NCI-H2227 (cell line): ENCODE measurements around the gene STAT4.
"Not testable (repeated sequence)": the region's sequence is repeated elsewhere in the genome, so short reads cannot be mapped to it uniquely, and the experiment has no call there.

Experiments
- DNase-seq: peaks from one replicate; lab custom pipeline; 2025; ENCODE audit not compliant: unreplicated experiment; lab: John Stamatoyannopoulos, UW

Gene STAT4

DNA sequence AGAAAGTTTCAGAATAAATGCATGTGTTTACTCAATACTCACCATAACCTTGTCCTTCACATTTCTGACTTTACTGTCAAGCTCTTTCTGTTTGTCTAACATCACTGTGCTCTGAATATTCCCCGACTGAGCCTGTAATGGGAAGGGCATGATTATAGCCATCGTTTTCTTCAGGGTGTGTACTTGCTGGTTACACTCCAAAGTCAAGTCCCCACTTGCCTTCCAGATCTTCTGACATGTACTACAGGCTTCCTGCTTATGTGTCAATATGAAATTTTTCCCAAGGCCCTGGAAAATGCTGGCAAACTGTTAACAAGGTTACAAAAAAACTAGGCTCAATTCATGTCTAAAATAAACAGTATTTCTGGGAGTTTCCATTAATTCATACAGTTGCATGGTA is 149.8 kb downstream of the STAT4 start:
- DNase-seq, result no peak

DNA sequence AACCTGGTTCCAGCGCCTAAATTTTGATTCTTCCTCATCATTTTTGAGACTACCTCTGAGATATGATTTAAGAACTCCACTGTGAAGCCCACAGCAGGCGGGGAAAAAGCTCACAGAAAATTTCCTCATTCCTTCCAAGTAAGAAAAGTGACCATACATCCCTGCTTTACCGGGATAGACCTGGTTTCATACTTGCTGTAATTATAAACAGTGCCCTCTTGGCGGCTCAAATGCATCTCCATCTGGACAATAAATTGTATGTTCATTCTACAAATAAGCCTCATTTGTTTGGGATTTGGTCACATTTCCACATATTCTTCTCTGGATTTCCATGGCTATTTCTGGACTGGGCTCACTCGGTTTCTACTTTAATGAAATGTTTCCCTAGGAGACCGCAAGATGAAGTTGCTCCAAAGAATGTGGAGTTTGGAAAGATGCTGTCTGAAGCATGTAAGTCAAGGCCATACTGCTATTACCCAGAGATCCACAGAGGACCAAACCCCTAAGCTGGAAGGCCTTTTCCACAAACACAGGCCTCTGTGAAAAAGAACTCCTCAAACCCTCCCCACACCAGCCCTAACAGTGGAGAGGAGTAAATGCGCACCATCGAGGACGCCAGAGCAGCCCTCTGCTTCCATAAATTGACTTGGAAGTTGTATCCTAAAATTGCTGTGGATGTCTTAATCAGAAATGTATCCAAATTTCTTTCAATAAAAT is 150.7 kb downstream of the STAT4 start:
- DNase-seq, result no peak

DNA sequence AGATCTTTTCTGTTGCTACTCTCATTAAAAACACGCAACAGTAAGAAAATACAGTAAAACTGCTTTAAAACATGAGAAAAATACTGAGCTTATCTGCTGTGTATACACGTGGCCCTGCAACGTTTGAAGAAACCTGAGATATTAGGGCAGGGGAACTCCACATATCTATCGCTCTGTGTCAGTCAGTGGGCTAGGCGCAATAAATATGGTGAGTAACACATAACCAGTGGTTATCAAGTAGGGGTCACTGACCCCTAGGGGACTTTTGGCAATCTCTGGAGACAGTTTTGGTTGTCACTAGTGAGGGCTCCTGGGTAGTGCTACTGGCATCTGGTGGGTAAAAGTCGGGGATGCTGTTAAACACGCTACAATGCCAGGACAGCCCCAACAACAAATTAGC is 151.7 kb downstream of the STAT4 start:
- no peak for DNase-seq

DNA sequence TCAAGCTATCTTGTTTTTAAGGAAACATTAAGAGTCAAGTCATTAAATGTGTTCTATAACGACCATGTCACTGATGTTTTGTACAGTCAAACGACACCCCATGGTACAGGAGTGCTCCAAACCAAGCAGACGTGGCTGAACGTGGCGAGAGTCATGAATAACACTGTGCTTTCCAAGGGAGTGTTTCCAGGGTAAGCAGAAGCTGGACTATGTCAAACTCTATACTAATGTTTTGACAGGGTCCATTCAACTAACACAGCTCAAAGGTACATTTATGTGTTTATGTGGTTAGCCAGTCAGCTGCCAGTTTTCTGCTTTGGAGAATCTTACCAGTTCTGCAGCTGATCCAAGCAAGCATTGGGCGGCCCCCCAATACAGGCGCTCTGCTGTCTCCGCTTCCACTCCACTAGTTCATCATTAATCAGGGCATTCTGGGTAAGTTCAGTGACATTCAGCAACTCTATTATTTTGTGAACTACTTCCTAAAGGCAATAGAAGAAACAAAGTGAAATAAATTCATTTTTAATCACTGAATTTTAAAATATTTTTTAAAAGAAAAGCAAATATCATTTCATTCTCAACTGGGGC is 153.2 kb downstream of the STAT4 start:
- DNase-seq, result no peak

DNA sequence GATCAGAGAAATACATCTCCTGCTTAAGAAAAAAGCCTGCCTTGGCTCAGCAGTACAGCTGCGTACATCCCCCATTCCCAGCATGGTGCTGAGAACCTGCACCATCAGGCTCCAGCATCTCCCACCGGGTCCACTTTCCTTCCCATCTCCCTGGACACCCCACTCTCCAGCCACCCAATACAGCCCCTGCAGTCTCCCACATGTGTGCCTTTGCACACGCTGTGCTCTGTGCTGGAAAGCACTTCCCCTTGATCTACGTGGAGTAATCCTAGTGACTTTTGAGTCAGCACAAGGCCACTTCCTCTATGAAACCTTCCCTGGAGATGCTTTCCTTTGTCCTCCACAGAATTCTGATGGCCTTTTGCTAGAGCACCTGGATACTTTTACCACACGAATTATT is 153.8 kb downstream of the STAT4 start:
- no peak for DNase-seq

DNA sequence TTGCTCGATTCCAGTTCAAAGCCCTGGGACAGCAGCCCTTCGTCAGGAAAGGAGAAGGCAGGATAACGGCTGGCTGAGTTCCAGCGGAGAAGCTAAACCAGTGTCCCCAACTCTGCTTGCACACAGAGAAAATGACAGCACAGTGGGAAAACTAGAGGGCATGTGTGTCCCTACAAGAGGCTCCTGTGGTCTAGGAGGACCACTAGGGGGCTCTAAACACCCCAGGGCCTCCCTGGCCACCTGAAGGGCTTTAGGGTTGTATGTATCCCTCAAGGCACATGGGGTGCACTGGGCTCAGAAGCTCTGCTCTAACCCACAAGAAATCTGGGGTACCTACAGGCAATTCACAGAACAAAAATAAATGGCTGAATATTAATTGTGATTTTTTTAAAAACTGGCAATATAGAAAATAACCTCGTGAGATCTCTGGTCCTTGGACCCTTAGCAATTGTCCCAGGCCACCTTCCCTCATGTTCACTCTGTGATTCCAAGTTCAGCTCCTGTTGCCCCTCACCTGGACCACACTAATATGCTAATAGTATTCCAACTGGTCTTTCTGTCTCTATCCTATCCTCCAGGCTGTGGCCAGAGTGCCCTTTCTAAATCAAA is 154.4 kb downstream of the STAT4 start:
- peak; percentile 55 for DNase-seq

DNA sequence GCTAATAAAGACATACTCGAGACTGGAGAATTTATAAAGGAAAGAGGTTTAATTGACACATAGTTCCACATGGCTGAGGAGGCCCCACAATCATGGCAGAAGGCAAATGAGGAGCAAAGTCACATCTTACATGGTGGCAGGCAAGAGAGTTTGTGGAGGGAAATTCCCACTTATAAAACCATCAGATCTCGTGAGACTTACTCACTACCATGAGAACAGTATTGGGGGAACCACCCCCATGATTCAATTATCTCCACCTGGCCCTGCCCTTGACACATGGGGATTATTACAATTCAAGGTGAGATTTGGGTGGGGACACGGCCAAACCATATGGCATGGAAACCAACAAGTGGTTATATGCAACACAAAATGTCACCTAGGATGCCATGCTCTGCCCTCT is 155.5 kb downstream of the STAT4 start:
- not testable (repeated sequence) for DNase-seq

DNA sequence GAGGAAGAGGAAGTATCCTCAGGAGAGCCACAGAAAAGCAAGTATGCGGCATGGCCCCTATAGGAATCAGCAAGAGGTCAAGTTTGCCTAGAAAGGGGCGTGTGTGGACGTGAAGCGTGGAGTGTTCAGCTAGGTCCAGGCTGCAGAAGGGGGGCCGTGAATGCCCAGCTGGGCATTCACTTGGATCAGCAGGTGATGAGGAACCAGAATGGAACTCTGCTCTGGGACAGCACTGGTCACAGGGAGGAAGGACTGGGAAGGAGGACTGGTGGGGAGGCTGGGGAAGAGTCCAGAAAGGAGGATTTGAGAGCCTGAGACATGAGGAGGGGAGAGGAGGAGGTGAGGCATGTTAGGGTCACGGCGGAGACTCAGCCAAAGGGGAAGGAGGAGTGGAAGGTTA is 156.6 kb downstream of the STAT4 start:
- no peak for DNase-seq

DNA sequence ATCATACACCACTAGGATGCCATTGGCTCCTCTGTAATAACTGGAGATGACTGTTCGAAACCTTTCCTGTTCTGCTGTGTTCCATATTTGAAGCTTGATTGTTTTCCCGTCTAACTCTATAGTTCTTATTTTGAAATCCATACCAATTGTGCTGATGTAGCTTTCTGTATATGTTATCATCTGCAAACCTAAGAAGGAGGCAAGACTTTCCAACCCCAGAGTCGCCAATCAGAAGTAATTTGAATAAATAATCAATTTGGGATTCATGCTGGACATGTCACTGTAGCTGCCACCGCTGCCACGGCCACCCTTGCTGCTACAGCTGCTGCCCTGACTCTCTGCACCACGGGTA is 157.5 kb downstream of the STAT4 start:
- DNase-seq, result no peak

DNA sequence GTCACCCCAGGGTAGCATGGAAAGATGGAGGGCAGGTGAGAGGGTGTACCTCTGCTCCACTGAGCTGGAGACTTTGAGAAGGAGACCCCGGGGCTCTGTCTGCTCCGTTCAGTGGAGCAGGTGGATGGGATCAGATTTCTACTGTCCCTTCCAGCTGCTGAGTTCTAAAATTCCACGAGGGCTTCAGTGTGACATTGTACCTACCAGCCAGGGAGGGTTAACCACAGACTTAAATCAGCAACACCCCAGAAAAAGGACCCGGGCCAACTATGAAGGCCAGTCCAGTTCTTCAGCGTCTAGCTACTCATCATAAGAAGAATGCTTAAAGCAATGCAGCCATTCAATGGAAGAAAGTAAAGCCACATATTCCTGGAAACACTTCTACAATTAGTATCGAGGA is 160.7 kb downstream of the STAT4 start:
- no peak for DNase-seq

DNA sequence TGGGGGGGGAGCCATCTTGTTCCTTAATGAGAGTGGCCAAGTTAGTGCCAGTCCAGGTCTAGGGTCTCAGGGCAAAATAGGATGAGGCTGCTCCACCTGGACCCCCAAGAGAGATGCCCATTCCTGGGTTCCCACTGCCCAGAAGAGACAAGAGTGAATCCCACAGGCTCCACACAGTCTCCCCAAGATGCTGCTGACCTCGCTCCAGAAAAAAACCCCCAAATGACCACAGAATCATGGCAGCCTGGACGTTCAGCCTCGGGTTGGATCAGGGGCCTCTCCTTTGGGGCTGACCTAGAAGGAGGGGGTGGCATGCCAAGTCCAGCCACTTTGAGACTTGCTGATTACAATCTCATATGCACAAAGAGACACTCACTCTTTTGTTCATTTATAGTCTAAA is 161.9 kb downstream of the STAT4 start:
- no peak for DNase-seq

DNA sequence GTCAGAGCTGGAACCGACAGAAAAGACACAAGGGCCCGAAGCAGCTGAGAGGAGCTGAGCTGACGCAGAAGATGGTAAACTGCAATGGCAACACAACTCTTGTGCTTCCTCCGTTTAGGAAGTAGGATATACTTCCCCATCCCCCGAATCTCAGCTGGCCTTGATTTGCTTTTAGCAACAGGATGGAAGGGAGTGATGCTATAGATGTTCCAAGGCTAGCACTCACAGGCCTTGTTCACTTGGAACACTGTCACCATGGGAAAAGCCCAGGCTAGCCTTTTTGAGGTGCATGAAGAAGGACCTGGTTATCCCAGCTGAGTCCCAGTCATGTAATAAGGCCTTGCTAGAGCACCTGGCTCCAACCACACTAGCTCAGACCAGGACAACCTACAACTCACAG is 162.9 kb downstream of the STAT4 start:
- DNase-seq, result no peak

DNA sequence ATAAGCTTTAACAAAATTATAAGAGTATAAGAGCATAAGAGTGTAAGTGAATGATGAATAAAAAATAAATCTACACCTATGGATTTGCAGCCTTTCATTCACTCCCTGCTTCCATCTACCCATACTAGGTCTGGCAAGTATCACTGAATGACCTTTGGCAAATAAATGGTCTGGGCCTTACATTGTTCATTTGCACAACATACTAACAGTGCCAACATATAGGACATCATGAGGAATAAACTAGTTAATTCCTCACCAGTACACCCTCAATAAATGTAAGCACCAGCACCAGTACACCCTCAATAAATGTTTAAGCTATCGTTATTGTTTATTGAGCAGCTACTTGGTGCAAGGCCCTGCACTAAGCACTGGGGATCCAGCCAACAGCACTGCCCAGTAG is 163.7 kb downstream of the STAT4 start:
- no peak for DNase-seq

DNA sequence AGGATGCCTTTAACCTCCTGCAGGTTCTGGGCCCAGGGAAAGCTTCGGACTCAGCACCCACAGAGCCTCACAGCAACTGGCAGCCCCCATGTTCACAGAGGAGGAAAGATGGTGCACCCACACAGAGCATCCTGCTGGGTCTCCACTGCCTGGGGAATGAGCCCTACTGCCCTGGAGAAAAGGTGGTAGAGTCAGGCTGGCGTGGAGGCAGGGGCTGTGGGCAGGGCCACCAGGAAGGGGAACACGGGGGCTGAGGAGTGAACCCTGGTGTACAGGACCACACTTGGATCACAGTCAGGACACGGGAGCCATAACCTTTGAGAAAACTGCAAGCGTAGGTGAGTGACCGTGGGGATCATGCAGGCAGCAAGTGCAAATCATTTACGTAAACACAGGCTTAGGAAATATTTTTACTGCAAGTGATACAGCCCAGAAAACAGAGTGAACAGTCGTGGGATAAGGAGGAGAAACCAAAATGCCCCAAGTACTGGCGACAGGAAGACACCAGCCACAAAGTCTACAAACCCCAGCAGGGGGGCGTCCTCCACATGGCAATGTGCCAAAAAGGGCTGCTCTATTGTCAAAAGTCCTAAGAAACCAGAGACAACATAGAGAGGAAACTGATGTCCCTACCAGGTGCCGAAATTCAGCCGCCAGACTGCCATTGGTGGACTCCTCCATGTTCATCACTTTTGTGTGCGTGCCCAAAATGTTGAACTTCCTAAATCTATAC is 164.4 kb downstream of the STAT4 start:
- DNase-seq, result peak; percentile 19

DNA sequence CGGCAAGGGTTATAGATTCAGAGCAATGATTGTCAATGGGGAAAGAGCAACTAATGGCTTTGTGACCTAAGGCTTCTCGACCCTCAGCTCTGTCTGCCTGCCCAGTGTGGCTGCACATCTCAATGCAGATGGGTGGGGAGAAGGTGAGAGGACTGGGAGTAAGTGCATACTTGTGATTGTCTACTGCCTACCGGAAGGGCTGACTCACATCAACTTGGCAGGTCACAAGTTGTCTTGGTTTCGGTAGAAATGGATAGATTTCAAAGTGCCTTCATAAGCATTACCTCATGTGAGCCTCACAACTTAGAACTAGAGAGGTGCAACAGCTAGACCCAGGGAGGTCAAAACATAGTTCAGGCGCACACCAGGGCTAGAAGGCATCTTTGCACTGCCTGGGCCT is 166.2 kb downstream of the STAT4 start:
- no peak for DNase-seq

DNA sequence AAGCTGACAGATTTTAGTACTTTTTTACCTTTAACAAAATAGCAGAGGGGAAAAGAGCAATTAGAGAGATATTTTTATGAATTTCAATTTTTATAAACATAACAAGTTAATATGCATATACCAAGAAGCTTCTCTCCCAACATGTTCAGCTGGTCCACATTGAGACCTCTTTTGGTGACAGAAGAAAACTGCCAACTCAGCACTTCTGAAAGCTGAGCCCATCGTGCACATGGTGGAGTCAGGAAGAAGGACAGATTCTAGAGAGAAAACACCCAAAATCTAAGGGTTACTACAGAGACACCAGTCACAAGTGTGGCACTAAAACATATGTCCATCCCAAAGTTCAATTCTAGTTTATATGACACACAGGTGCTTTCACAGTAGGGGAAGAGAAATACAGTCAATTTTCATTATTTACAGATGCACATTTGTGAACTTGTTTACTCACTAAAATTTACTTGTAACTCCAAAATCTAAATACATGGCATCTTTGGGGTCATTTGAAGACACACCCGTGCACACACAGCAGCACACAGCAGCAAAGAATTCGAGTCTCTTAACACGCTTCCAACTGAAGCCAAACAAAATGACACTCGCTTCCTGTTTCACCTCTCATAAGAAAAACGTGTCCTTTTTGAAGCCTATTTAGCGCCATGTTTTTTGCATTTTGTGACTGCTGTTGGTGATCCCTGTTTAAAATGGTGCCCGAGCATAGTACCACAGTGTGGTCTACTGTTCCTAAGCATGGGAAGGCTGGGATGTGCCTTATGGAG is 168.3 kb downstream of the STAT4 start:
- no peak for DNase-seq

DNA sequence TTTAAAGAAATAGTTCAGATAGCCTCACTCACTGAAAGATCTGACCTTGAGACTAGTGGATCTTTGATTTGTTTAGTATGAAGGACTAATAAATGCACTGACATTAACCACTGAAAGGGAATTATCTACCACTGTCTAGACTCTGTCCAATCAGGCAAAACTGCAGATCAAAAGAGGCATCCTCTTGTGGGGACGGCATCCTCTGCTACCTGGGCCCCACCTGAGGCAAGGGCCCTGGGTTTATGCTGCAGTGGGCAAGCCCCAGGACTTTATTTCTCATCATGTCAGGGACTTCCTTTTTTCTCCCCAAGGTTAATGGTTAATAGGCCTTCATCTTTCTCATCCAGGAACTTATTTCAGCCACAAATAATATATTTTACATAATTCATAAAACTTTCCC is 169.1 kb downstream of the STAT4 start:
- DNase-seq, result no peak

DNA sequence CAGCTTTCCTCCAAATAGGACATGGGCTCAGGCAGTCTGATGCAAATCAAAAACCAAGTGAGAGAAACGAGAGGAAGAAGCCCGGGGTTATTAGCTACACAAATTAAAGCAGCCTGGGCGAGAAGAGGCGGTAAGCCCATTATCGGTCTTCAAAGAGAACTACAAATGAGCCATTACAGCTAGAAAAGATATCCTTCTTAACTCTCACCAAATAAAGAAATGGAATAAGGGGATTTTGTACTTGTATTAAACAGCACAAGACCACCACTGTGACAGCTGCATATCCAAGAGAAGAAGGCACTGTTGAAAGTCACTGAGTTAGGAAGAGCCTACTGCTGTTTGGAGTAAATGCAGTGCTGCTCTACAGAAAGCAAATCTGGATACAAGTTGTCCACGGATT is 169.5 kb downstream of the STAT4 start:
- DNase-seq, result no peak

DNA sequence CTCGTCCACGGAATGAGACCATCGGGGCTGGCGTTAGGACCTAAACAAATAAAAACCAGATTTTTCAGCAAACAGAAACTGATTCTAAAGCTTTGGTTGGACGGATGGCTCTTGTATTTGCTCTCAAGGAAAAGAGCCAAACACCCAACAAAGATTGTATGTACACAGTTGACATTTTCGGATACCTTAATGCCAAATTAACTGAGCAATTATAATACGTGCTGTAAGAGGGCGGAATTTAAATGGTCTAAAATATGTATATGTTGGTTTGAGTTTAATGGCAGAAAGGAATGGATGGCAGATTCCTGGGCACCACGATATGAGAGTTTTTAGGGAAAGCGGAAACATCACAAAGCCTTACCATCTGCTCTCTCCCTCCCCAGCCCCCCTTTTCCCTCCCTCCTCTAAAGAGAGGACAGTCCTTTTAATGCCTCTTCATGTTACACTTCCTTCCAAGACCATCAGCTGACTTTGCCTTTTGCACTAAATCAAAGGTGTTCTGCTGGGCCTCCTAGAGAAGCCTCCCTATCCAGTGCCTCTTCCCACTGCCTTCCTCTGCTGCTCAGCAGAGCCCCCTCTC is 170.1 kb downstream of the STAT4 start:
- no peak for DNase-seq

DNA sequence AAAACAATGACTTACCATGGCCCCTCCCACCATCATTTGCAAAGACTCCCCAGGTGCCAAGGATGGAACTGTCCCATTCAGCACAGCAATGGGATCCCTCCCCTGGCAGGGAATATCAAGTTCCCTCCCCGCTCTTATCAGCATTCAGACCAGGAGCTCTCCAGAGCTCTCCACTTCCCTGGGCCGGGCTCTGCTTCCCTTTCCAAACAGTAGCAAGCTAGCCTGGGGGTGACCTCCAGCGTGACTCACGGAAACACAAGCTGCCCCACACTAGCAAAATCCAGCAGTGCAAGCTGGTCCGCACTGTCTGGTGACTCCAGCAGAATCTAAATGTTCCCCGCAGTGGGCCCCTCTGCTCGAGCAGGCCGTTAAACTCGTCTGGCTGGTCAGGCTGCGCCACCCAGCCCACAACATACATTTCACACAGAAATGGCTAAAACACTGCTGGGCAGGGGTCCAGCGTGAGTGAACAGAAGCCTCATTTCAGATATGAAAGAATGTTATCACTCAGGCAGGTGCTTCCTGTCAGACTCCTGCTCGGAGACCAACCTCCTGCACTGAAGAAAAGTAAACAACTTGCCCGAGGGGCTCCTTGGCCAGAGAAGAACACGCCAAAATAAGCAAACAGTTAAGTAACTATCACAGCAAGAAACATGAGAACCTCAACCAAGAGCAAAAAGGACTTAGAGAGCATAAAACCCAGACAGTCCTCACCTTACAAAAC is 170.7 kb downstream of the STAT4 start:
- DNase-seq, result no peak
